NCI-H146 treated with DMSO at 0.1 percent for 48 hours (cell line): ENCODE measurements around the gene ARMH4.

Experiments
- DNase-seq: peaks from one replicate; lab custom pipeline; 2025; ENCODE audit not compliant: unreplicated experiment; lab: John Stamatoyannopoulos, UW

ARMH4 gene

GRCh38 chr14:58059126-58059525 is 92.9 kb downstream of the ARMH4 start:
- no peak for DNase-seq

GRCh38 chr14:58055497-58056010 is 96.5 kb downstream of the ARMH4 start:
- DNase-seq: no peak

- DNase-seq: no peak
Observed at GRCh38 chr14:58054100-58054499, 97.9 kb downstream of the ARMH4 start.

- no peak for DNase-seq
Observed at GRCh38 chr14:58048219-58048618, 103.8 kb downstream of the ARMH4 start.

GRCh38 chr14:58027904-58028303 is 124.1 kb downstream of the ARMH4 start:
- no peak for DNase-seq

- no peak for DNase-seq
Observed at GRCh38 chr14:58026967-58027366, 125.0 kb downstream of the ARMH4 start.

- DNase-seq: no peak
Observed at GRCh38 chr14:58026219-58026618, 125.8 kb downstream of the ARMH4 start.

GRCh38 chr14:58014778-58015177 is 137.2 kb downstream of the ARMH4 start:
- DNase-seq: no peak

- DNase-seq: no peak
Observed at GRCh38 chr14:58002618-58003017, 149.4 kb downstream of the ARMH4 start.

- DNase-seq: no peak
Observed at GRCh38 chr14:57999979-58000378, 152.0 kb downstream of the ARMH4 start.

- no peak for DNase-seq
Observed at GRCh38 chr14:57999471-57999870, 152.5 kb downstream of the ARMH4 start.

- no peak for DNase-seq
Observed at GRCh38 chr14:57998766-57999165, 153.2 kb downstream of the ARMH4 start.

- DNase-seq: no peak
Observed at GRCh38 chr14:57991353-57991752, 160.7 kb downstream of the ARMH4 start.

- DNase-seq: no peak
Observed at GRCh38 chr14:57988445-57988844, 163.6 kb downstream of the ARMH4 start.

- DNase-seq: no peak
Observed at GRCh38 chr14:57987596-57988300, 164.3 kb downstream of the ARMH4 start.

- DNase-seq: no peak
Observed at GRCh38 chr14:57987051-57987450, 165.0 kb downstream of the ARMH4 start.

- DNase-seq: no peak
Observed at GRCh38 chr14:57982804-57983634, 169.0 kb downstream of the ARMH4 start.

- DNase-seq: no peak
Observed at GRCh38 chr14:57981817-57982560, 170.0 kb downstream of the ARMH4 start.

GRCh38 chr14:57979376-57980048 is 172.5 kb downstream of the ARMH4 start:
- no peak for DNase-seq

- no peak for DNase-seq
Observed at GRCh38 chr14:57976701-57977100, 175.3 kb downstream of the ARMH4 start.

GRCh38 chr14:57974896-57975295 is 177.1 kb downstream of the ARMH4 start:
- no peak for DNase-seq
